Measurements from ENCODE around the gene HSD17B10. TPM values are rescaled to one million over a fixed set of nuclear protein-coding genes. Genes with fewer than 3 reads are reported as not detected.

The HSD17B10 gene
- 100 to 1,000 TPM in 3 of 4 donors, 10 to 100 TPM in 1; 81.6 to 130 (median 115) TPM for total RNA-seq

- WGBS, 2 donors = 20 to 23% methylated on average over 4 to 20 of the region's 61 CpGs
- Histone ChIP-seq H3K27me3 (peaks cover 0 to 2% (median 0%) of the 10 kb centered on the region in 4 donors), H3K4me1 (peaks cover 0 to 32% (median 8%) of the 10 kb centered on the region in 3 donors), H3K9me3 (no peaks in the 10 kb centered on the region), H3K4me3 (peak within 1 kb of the TSS; percentile 46 to 63 (median 59)), H3K27ac (peak within 1 kb of the TSS; percentile 73 to 84 (median 78)), H3K36me3 (peaks cover 0 to 38% (median 7%) of the 10 kb centered on the region in 3 donors)
- TF ChIP-seq CTCF (IDR thresholded peaks at IDR 0.05) (peak in 1 of 6 experiments; percentile 19), POLR2A (IDR thresholded peaks at IDR 0.05) (peak in 1 of 4 donors; percentile 55)
- intact Hi-C loops (cut with DNase I) = no loop called here
- DNase-seq = peak; percentile 35
Observed at GRCh38 chrX:53433651-53434639, at the start of gene HSD17B10. HSD17B10 (minus strand) TSS chrX:53434370; CDS start chrX:53434345, 25 bp downstream.

GRCh38 chrX:53483416-53483815 is 49.2 kb upstream of the HSD17B10 start:
- no peak for DNase-seq
- TF ChIP-seq CTCF (IDR thresholded peaks at IDR 0.05) (no peak), POLR2A (IDR thresholded peaks at IDR 0.05) (no peak)
- Histone ChIP-seq H3K27ac (no peak overlapping the region), H3K4me1 (peaks cover 0 to 16% (median 5%) of the 10 kb centered on the region in 3 donors), H3K9me3 (no peaks in the 10 kb centered on the region), H3K36me3 (no peaks in the 10 kb centered on the region), H3K27me3 (no peaks in the 10 kb centered on the region), H3K4me3 (no peak overlapping the region)
- 48 to 67% methylated on average over 2 of the region's 2 CpGs for WGBS, 2 donors
- intact Hi-C loops (cut with DNase I) = loop anchor here (10.0 kb wide), 1 partner anchor 169 kb away; no protein-coding TSS in a partner anchor

- WGBS, 2 donors = 20 to 38% methylated on average over 2 of the region's 2 CpGs
- no peaks in the 10 kb centered on the region for H3K36me3 ChIP-seq
- DNase-seq = no peak
- H3K27me3 ChIP-seq = no peaks in the 10 kb centered on the region
- no peak overlapping the region for H3K4me3 ChIP-seq
- H3K9me3 ChIP-seq = no peaks in the 10 kb centered on the region
- peaks cover 0 to 16% (median 5%) of the 10 kb centered on the region in 3 donors for H3K4me1 ChIP-seq
- intact Hi-C loops (cut with DNase I) = loop anchor here (10.0 kb wide), 1 partner anchor 167 kb away; no protein-coding TSS in a partner anchor
- TF ChIP-seq POLR2A (IDR thresholded peaks at IDR 0.05) (no peak), CTCF (IDR thresholded peaks at IDR 0.05) (peak in 5 of 6 experiments; percentile 37 to 63 (median 57))
- no peak overlapping the region for H3K27ac ChIP-seq
Observed at GRCh38 chrX:53481816-53482465, 47.8 kb upstream of the HSD17B10 start.

GRCh38 chrX:53481093-53481492 is 46.9 kb upstream of the HSD17B10 start:
- intact Hi-C loops (cut with DNase I) = loop anchor here (10.0 kb wide), 1 partner anchor 166 kb away; no protein-coding TSS in a partner anchor
- no peak overlapping the region for H3K4me3 ChIP-seq
- H3K27ac ChIP-seq = no peak overlapping the region
- H3K4me1 ChIP-seq = peaks cover 0 to 16% (median 5%) of the 10 kb centered on the region in 3 donors
- H3K36me3 ChIP-seq = no peaks in the 10 kb centered on the region
- no peaks in the 10 kb centered on the region for H3K9me3 ChIP-seq
- H3K27me3 ChIP-seq = no peaks in the 10 kb centered on the region
- DNase-seq = no peak
- whole genome bisulfite sequencing, 2 donors = 0 to 42% methylated on average over 1 to 4 of the region's 5 CpGs
- TF ChIP-seq POLR2A (IDR thresholded peaks at IDR 0.05) (no peak), CTCF (IDR thresholded peaks at IDR 0.05) (peak in 5 of 6 experiments; percentile 21 to 53 (median 31))

Measured in esophagus squamous epithelium (tissue), 5 donors.